Activated T-cell treated with anti-CD3 and anti-CD28 coated beads for 4 hours (primary cell): Measurements from ENCODE around the gene UNC45A.
"Not testable (repeated sequence)": the region's sequence is repeated elsewhere in the genome, so short reads cannot be mapped to it uniquely, and the experiment has no call there.

Experiments used
- DNase-seq: peaks from one replicate; pipeline ENCODE4 v3.0.0-alpha.2; 2020

Gene UNC45A

DNA sequence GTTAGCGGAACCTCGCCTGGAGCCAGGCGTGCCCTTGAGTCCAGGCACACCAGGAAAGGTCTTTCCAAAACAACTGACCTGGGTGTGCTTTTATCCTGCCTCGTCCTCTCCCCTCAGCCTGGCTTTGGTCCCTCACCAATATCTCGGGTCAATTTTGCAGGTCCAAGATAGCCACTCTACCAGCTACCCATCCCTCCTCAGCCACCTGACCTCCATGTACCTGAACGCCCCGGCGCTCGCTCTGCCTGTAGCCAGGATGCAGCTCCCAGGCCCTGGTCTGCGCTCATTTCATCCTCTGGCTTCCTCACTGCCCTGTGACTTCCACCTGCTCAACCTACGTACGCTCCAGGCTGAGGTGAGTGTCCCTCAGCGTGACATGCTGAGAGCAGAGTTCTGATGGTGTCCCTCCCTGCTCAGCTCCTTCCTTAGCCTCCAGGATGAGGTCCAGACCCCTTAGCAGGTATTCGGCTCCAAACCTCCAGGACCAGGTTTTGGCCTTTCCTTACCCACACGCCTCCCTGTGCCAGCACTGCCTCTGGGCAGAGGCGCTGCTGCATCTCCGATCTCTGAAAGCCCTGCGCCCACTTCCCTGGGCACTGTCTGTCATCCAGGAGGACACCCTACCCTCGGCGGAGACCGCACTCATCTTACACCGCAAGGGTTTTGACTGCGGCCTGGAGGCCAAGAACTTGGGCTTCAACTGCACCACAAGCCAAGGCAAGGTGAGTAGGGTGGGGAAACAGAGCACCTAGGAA, 16.9 kb upstream of the UNC45A start:
- DNase-seq: no peak

- no peak for DNase-seq
These were observed 16.2 kb upstream of the UNC45A start for GRCh38 chr15:90918835-90919234.

DNA sequence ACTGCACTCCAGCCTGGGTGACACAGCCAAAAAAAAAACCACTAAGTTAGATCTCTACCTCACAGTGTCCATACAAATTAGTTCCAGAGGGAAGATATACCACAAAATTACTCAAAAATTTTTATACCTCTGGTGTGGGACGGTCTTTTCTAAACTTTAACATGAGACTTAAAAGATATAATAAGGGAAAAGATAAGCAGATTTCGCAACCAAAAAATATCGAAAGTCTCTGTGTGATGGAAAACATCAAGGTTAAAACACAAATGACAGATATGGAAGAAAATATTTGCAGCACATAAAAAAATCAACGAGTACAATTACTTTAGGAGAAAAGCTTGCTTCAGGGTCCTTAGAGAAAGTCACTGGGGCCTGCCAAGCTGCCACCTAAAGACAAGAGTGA, 13.2 kb upstream of the UNC45A start:
- no peak for DNase-seq

- not testable (repeated sequence) for DNase-seq
These were observed 12.3 kb upstream of the UNC45A start for GRCh38 chr15:90922712-90923322.

GRCh38 chr15:90924375-90924774, 10.7 kb upstream of the UNC45A start:
- DNase-seq: no peak

DNA sequence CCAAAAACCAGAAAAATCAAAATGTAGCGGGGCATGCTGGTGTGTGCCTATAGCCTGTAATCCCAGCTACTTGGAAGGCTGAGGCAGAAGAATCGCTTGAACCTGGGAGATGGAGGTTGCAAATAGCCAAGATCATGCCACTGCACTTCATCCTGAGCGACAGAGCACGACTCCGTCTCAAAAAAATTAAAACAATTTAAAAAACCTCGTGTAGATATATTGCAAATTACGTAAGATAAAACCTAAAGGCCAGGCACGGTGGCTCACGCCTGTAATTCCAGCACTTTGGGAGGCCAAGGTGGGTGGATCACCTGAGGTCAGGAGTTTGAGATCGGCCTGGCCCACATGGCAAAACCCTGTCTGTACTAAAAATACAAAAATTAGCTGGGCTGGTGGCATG, 8.3 kb upstream of the UNC45A start:
- not testable (repeated sequence) for DNase-seq

DNA sequence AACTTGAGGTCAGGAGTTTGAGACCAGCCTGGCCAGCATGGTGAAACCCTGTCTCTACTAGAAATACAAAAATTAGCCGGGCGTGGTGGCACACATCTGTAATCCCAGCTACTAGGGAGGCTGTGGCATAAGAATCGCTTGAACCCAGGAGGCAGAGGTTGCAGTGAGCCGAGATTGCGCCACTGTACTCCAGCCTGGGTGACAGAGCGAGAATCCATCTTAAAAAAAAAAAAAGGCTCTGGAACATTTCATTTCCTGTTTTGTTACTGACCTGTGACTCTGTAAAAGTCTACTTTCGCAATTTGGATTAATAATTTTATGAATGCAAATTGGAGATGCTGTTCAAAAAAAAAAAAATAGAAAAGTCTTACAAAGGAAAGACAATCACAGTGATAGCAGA, 7.0 kb upstream of the UNC45A start:
- DNase-seq: not testable (repeated sequence)

GRCh38 chr15:90929246-90930019, 5.7 kb upstream of the UNC45A start:
- DNase-seq: no peak

GRCh38 chr15:90930861-90931574, 4.1 kb upstream of the UNC45A start:
- DNase-seq: no peak

DNA sequence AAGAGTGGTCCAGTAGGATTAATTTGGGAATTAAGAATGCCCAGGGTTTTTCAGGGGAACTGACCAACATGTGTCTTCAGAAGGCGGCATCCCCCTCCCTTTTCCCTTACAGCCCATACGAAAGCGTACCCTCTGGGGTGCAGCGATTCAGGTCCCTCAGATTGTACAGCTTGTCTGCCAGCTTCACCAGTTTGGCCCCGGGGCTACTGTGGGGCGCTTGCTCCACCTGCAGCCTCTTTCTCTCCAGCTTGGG, 3.6 kb upstream of the UNC45A start:
- DNase-seq: no peak

GRCh38 chr15:90931828-90932659, 3.0 kb upstream of the UNC45A start, which contains the start of gene HDDC3:
Gene HDDC3, minus strand, starts transcription at chr15:90932549. Its CDS starts 9 bp downstream, at chr15:90932540.
- DNase-seq: peak; percentile 89

GRCh38 chr15:90932660-90932991, 2.5 kb upstream of the UNC45A start:
- no peak for DNase-seq

GRCh38 chr15:90933301-90933700, 1.8 kb upstream of the UNC45A start:
- DNase-seq: no peak

DNA sequence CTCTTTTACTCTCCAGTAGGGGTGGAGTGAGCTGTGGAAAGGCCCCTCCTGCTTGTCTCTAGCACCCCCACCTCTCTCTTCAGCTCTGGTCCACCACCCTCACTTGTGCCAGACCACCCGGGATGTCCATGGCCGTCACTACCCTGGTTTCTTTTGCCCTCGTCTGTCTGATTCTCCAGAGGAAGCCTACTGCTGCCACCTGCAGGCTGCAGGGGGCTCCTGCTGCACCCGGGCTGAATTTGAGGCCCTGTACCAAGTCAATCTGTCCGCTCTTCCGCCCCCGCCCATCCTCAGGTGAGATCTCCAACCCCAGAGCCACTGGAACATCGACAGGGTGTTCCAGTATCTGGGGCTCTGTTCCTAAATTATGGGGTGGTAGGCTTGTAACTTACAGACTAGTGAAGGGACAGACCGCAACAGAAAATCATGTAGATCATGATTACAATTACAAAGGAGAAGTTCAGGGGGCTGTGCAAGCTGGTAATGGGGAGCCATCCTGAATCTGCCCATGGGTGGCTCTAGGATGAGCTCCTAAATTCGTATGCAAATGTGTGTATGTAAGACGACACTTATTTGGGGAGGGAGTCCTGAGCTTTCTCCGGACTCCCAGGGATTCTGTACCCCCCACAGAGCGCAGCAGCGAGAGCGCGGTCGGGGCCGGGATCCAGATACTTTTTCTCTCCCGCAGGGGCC, 683 bp upstream of the UNC45A start:
- DNase-seq: peak; percentile 71

GRCh38 chr15:90936823-90937222, 1.7 kb downstream of the UNC45A start:
- DNase-seq: no peak

DNA sequence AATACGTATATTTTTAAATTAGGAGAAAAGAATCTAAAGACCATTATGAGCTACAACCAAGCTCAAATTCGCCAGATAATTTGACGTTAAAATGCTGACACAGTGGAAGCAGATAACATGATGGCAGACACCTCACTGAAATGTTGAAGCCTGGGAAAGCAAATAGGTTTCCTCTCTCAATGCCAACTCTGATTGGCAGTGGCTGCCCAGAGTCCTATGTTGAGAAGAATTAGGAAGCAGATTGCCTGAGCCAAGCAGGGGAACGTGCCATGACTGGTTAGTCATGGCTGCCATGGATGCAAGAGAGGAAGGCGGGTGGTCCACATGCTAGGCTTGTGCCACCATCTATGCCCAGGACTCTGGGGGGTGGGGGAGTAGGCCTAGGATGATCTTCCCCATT, 3.2 kb downstream of the UNC45A start:
- DNase-seq: no peak

DNA sequence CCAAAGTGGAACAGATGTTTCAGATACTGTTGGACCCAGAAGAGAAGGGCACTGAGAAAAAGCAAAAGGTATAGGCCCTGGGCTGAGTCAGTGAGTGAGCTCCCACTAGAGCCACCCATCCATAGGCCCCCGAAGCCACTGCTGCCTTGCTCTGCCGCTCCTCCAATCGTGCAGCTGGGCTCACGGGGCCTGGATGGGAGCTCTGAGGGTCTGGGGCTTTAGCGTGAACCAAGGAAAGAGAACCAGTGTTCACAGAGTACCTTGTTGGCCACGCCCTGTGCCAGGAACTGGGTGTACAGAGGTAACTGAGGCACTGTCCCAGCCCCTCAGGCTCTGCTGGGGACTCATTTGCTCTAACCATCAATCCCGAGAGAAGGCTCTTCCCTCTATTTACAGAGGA, 4.7 kb downstream of the UNC45A start:
- no peak for DNase-seq

- DNase-seq: no peak
These were observed 6.0 kb downstream of the UNC45A start for GRCh38 chr15:90941038-90941437.

GRCh38 chr15:90942354-90943120, 7.5 kb downstream of the UNC45A start:
- DNase-seq: no peak

- no peak for DNase-seq
These were observed 10.0 kb downstream of the UNC45A start for GRCh38 chr15:90945091-90945490.

DNA sequence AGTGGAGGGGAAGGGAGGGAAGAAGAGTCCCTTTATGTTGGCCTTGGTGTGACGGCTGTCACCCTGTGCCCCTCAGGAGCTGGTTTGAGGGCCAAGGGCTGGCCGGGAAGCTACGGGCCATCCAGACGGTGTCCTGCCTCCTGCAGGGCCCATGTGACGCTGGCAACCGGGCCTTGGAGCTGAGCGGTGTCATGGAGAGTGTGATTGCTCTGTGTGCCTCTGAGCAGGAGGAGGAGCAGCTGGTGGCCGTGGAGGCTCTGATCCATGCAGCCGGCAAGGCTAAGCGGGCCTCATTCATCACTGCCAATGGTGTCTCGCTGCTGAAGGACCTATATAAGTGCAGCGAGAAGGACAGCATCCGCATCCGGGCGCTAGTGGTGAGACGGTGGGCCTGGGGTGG, 11.5 kb downstream of the UNC45A start:
- DNase-seq: no peak
